Stimulated activated CD4-positive, alpha-beta T cell treated with anti-CD3 and anti-CD28 coated beads, TNF-alpha, amount 100 ng/mL, for 24 hours (primary cell): Measurements from ENCODE around the gene GPR179.
A peak's percentile ranks its signal among the peaks of the same experiment; 100 is the strongest.

Source experiments
- DNase-seq, 3 experiments: peaks; one replicate each; pipeline ENCODE4 v3.0.0-alpha.2; 2020; ENCODE audit warnings: low read depth in 3 of 3

The GPR179 gene

GRCh38 chr17:38349097-38349730 lies 5.5 kb upstream of the GPR179 start:
- peak; percentile 57 to 83 (median 82) for DNase-seq

- DNase-seq = no peak
Measured at GRCh38 chr17:38345743-38346142, 2.0 kb upstream of the GPR179 start.

GRCh38 chr17:38344420-38344745 lies 627 bp upstream of the GPR179 start:
- DNase-seq = no peak

GRCh38 chr17:38342886-38343607 lies 709 bp downstream of the GPR179 start:
- no peak for DNase-seq

GRCh38 chr17:38341035-38341721 lies 2.6 kb downstream of the GPR179 start:
- no peak for DNase-seq

- no peak for DNase-seq
Measured at GRCh38 chr17:38339891-38340290, 3.9 kb downstream of the GPR179 start.

- no peak for DNase-seq
Measured at GRCh38 chr17:38338535-38338934, 5.2 kb downstream of the GPR179 start.

GRCh38 chr17:38338053-38338452 lies 5.7 kb downstream of the GPR179 start:
- DNase-seq = no peak

- no peak for DNase-seq
Measured at GRCh38 chr17:38336838-38337237, 6.9 kb downstream of the GPR179 start.

- no peak for DNase-seq
Measured at GRCh38 chr17:38334480-38335364, 9.0 kb downstream of the GPR179 start.

GRCh38 chr17:38333635-38334295 lies 10.0 kb downstream of the GPR179 start:
- DNase-seq = peak in 1 of 3 experiments; percentile 42

GRCh38 chr17:38332735-38333134 lies 11.0 kb downstream of the GPR179 start:
- no peak for DNase-seq

- DNase-seq = no peak
Measured at GRCh38 chr17:38330941-38331411, 12.8 kb downstream of the GPR179 start.

GRCh38 chr17:38329808-38330730 lies 13.7 kb downstream of the GPR179 start:
- no peak for DNase-seq

GRCh38 chr17:38329284-38329683 lies 14.5 kb downstream of the GPR179 start:
- no peak for DNase-seq

GRCh38 chr17:38328620-38329019 lies 15.1 kb downstream of the GPR179 start:
- DNase-seq = no peak

- no peak for DNase-seq
Measured at GRCh38 chr17:38327936-38328335, 15.8 kb downstream of the GPR179 start.

- DNase-seq = no peak
Measured at GRCh38 chr17:38326996-38327792, 16.6 kb downstream of the GPR179 start.

GRCh38 chr17:38325221-38325851 lies 18.4 kb downstream of the GPR179 start:
- DNase-seq = no peak
